Measurements from ENCODE around the gene ANKRD35.
"Not testable (repeated sequence)": the region's sequence is repeated elsewhere in the genome, so short reads cannot be mapped to it uniquely, and the experiment has no call there.

Gene ANKRD35

GRCh38 chr1:145857170-145857569, 28.5 kb downstream of the ANKRD35 start:
- no peak for DNase-seq (ENCODE audit: low read depth, low spot score)

- no peak for DNase-seq (ENCODE audit: low read depth, low spot score)
Observed at GRCh38 chr1:145855426-145855948, 30.2 kb downstream of the ANKRD35 start.

- no peak for DNase-seq (ENCODE audit: low read depth, low spot score)
Observed at GRCh38 chr1:145849356-145850160, 36.1 kb downstream of the ANKRD35 start.

DNA sequence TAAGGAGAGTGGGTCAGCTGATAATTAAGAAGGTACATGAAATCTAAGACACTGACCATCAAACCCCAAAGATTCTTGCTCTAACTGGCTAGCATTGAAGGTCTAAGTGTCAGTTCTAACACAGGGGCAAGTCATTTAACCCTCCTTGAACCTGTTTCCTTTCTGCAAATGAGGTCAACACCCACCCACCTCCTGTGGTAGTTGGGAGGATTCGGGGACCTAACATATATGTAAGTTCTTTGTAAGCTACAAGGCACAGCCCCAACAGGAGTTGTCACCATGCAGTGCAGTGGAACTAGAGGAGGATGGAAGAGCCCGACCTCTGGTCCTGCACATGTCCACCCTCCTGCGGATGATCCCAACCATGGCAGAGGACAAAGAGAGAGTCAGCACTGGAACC, 37.8 kb downstream of the ANKRD35 start:
- no peak for DNase-seq (ENCODE audit: low read depth, low spot score)

DNA sequence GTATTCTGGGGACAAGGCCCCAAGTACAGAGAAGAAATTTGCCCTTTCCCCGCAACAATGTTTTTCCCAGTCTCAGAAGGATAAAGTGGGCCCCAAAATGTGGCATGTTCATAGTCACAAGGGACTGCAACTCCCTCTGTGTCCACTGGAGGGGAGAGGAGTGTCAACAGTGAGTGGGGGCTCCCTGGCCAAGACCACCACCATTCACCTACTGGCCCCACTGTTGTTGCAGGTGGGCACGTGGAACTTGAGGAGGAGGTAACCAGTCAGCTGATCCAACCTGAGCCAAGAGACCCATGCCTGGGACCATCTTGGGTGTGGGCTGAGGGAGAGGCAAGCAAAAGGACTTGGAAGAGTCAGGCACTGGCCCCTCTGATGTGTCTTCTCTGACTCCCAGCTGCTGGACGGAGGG, 39.5 kb downstream of the ANKRD35 start:
- no peak for DNase-seq (ENCODE audit: low read depth, low spot score)

GRCh38 chr1:145845514-145846161, 40.0 kb downstream of the ANKRD35 start, which contains the start of gene NUDT17:
Gene NUDT17 (plus strand): TSS chr1:145845630. CDS start chr1:145845641, 11 bp downstream.
- no peak for DNase-seq (ENCODE audit: low read depth, low spot score)

GRCh38 chr1:145845144-145845513, 40.5 kb downstream of the ANKRD35 start:
- no peak for DNase-seq (ENCODE audit: low read depth, low spot score)

DNA sequence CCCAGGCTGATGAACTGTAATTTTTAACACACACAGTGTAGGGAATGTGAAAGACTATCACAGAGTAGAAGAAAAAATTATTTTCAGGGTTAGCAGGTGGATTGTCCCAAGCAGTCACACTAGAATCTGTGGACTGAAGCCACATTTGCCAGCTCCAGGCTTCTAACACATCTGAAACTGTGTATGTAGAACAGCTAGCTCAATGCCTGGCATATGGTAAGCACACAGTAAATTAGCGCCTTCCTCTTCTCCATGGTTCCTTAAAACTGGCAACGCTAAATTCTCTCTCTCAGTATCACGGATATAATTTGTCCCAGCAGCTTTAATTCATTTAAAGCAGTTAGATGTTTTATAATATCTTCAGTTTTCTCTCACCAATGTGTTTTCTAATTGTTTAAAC, 42.6 kb downstream of the ANKRD35 start:
- DNase-seq (ENCODE audit: low read depth, low spot score), result no peak

DNA sequence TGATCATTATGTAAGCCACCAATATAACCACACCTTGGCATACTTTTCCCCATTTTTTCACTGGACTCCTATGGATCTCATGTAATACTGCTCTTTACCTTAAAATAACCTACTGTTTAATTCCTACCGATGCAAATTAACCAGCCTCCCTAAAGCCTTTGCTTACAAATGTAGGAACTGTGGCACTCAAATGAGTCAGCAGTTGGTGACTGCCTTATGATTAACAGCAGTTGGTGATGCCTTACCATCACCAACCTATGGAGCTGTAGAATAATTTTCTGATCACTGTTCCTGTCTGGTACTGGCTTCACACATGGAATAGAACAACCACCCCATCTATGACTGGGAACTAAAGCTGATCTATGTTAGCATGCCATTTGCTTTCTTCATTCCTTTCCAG, 48.0 kb downstream of the ANKRD35 start:
- no peak for DNase-seq (ENCODE audit: low read depth, low spot score)

DNA sequence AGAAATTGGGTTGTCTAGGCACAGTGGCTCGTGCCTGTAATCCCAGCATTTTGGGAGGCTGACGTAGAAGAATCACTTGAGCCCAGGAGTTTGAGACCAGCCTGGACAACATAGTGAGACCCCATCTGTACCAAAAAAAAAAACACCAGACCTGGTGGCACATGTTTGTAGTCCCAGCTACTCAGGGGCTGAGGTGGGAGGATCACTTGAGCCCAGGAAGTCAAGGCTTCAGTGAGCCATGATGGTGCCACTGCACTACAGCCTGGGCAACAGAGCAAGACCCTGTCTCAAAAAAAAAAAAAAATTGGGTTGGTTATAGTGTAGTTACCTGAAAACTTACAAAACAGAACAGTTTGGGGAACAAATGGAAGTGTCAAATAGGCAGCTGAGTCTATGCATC, 54.9 kb downstream of the ANKRD35 start:
- DNase-seq (ENCODE audit: low read depth, low spot score), result not testable (repeated sequence)

DNA sequence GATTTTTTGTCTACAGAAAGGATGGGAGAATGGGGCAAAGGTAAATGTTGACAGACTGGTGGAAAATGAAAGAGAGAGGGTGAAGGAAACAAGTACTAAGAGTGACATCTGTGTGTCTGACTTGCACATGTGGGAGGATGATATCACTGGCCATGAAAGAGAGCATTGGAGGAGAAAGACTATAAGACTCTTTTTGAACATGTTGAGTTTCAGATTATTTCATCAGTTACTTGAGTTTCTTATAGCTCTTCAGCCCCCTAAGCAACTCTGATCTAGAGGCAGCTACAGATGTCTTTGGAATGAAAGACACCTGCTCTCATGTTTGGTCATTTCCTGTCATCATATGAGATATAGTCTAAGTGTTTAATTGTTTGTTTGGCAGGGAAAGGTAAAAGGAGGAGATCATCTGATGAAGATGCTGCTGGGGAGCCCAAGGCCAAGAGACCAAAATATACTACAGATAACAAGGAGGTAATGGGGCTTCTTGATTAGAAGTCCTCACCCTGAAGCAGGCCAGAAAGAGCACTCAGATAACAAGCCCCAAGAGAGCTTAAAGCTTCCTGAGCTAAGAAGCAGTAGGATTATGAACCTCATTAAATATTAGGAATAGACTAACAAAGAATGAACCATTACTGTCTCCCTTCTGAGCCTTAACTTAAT, 57.2 kb downstream of the ANKRD35 start:
- DNase-seq (ENCODE audit: low read depth, low spot score), result no peak

DNA sequence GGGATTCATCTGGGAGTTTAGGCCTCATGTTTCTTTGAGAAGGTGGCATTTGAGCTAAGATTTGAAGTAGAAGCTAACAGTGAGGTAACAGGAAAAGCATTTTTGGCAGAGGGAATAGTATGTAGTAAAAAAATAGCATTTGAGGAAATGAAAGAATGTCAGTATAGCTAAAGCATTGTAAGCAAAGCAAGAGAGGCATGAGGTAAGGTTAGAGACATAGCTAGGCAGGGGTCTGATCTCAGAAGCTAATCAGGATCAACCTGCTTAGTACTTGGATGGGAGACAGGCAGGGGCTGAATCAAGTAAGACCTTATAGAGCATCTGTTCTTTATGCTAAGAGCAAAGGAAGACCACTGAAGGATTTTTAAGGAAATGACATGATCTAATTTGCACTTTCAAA, 57.7 kb downstream of the ANKRD35 start:
- no peak for DNase-seq (ENCODE audit: low read depth, low spot score)

DNA sequence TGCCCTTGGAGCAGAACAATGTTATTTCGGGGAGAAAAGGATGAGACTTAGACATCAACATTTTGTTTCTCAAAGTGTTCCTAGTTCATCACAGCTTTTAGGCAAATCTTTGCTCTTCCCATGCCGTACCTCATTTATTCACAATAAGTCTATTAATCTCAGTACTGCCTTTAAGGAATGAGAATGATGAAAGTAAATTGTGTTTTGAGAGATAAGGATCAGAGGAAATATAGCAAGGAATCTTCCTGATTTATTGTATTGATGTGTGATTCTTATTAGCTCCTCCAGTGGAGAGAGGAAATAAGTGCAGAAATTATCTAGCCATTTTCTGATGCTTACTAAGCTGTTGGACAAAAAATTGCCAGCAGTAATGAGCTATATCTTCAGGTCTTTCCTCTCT, 59.6 kb downstream of the ANKRD35 start:
- no peak for DNase-seq (ENCODE audit: low read depth, low spot score)

DNA sequence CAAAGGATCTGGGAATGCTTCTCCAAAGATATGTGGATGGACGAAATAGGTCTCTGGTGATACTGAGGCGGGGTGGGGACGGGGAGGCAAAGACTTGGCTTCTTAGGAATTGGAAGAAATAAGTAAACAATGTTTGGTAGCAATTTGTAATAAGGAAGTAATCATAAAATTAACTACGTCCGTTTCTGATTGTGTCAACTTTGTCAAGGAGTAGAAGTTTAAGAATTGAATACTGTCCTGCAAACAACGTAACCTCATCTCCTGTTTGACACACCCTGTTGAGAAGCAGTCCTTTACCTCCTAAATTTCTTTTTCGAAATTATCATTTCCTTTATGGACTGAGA, 61.2 kb downstream of the ANKRD35 start:
- DNase-seq (ENCODE audit: low read depth, low spot score), result no peak

- DNase-seq (ENCODE audit: low read depth, low spot score), result peak; percentile 66
Observed at GRCh38 chr1:145823565-145824498, 61.8 kb downstream of the ANKRD35 start, which contains the start of the genes POLR3C and RNF115. Gene POLR3C (plus strand): TSS chr1:145824200. CDS start chr1:145825777, 1,577 bp downstream. Gene RNF115 (minus strand): TSS chr1:145824095. CDS start chr1:145823873, 222 bp downstream.

GRCh38 chr1:145822779-145823331, 62.8 kb downstream of the ANKRD35 start:
- not testable (repeated sequence) for DNase-seq (ENCODE audit: low read depth, low spot score)

GRCh38 chr1:145818095-145818494, 67.6 kb downstream of the ANKRD35 start:
- not testable (repeated sequence) for DNase-seq (ENCODE audit: low read depth, low spot score)
